ENCODE measurements around the gene LBHD2. TPM values are rescaled to one million over a fixed set of nuclear protein-coding genes. Genes with fewer than 3 reads are reported as not detected.

The LBHD2 gene
- total RNA-seq, 1 experiment from 2014 or later = not detected

GRCh38 chr14:103055695-103056094, 28.3 kb upstream of the LBHD2 start:
- Histone ChIP-seq H3K9me3 (ENCODE audit: control insufficient read depth, insufficient read depth, low read depth, low read length) (no peaks in the 10 kb centered on the region), H3K27ac (ENCODE audit: low read length) (peak overlapping the region; percentile 84), H3K4me1 (ENCODE audit: control insufficient read depth, insufficient read depth, low read length) (peaks cover 22% of the 10 kb centered on the region), H3K4me3 (ENCODE audit: low read depth in 2 of 2, low read length in 2 of 2) (peak overlapping the region; percentile 59 to 67), H3K36me3 (ENCODE audit: control insufficient read depth, insufficient read depth, low read length) (no peaks in the 10 kb centered on the region), H3K27me3 (ENCODE audit: control insufficient read depth, insufficient read depth, low read length) (no peaks in the 10 kb centered on the region)
- BruUV-seq (replicated peaks) = TSS peak; percentile 88
- intact Hi-C loops (cut with micrococcal nuclease; ENCODE audit: unreplicated experiment) (no loop called here), in situ Hi-C loops (cut with HindIII; ENCODE audit: low pct_unique_long_range_greater_than_20kb, low sequenced_read_pairs) (no loop called here)
- no peak for TF ChIP-seq TCF7L2 (IDR thresholded peaks at IDR 0.05; ENCODE audit: low read depth, low read length)
- TF ChIP-seq, protein P1, sequence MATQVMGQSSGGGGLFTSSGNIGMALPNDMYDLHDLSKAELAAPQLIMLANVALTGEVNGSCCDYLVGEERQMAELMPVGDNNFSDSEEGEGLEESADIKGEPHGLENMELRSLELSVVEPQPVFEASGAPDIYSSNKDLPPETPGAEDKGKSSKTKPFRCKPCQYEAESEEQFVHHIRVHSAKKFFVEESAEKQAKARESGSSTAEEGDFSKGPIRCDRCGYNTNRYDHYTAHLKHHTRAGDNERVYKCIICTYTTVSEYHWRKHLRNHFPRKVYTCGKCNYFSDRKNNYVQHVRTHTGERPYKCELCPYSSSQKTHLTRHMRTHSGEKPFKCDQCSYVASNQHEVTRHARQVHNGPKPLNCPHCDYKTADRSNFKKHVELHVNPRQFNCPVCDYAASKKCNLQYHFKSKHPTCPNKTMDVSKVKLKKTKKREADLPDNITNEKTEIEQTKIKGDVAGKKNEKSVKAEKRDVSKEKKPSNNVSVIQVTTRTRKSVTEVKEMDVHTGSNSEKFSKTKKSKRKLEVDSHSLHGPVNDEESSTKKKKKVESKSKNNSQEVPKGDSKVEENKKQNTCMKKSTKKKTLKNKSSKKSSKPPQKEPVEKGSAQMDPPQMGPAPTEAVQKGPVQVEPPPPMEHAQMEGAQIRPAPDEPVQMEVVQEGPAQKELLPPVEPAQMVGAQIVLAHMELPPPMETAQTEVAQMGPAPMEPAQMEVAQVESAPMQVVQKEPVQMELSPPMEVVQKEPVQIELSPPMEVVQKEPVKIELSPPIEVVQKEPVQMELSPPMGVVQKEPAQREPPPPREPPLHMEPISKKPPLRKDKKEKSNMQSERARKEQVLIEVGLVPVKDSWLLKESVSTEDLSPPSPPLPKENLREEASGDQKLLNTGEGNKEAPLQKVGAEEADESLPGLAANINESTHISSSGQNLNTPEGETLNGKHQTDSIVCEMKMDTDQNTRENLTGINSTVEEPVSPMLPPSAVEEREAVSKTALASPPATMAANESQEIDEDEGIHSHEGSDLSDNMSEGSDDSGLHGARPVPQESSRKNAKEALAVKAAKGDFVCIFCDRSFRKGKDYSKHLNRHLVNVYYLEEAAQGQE (IDR thresholded peaks at IDR 0.05; ENCODE audit: insufficient read depth in 1 of 2, low read depth in 2 of 2, low read length in 1 of 2) = no peak
- no peak for TF ChIP-seq POLR2AphosphoS5 (IDR thresholded peaks at IDR 0.05; ENCODE audit: low read depth, low read length)
- no peak for TF ChIP-seq SIN3A (IDR thresholded peaks at IDR 0.05; ENCODE audit: borderline replicate concordance, insufficient read depth, low read depth, low read length)
- no peak for TF ChIP-seq CTCF (IDR thresholded peaks at IDR 0.05)
- ChIA-PET CTCF (no interaction called here), POLR2A (no interaction called here)
- DNase-seq (ENCODE audit: low read depth, low spot score) (no peak), ATAC-seq (no peak)

GRCh38 chr14:103056322-103057027, 27.5 kb upstream of the LBHD2 start:
- peak; percentile 35 for ATAC-seq
- no peak for DNase-seq (ENCODE audit: low read depth, low spot score)
- CTCF ChIA-PET = no interaction called here

More at GRCh38 chr14:103056322-103057027, 27.5 kb upstream of the LBHD2 start:
- TF ChIP-seq SIN3A (IDR thresholded peaks at IDR 0.05; ENCODE audit: borderline replicate concordance, insufficient read depth, low read depth, low read length) (no peak), TCF7L2 (IDR thresholded peaks at IDR 0.05; ENCODE audit: low read depth, low read length) (no peak), CTCF (IDR thresholded peaks at IDR 0.05) (no peak), POLR2AphosphoS5 (IDR thresholded peaks at IDR 0.05; ENCODE audit: low read depth, low read length) (no peak)
- TF ChIP-seq, protein P1 (IDR thresholded peaks at IDR 0.05; ENCODE audit: insufficient read depth in 1 of 2, low read depth in 2 of 2, low read length in 1 of 2) = no peak
- intact Hi-C loops (cut with micrococcal nuclease; ENCODE audit: unreplicated experiment) = no loop called here
- Histone ChIP-seq H3K27me3 (ENCODE audit: control insufficient read depth, insufficient read depth, low read length) (no peaks in the 10 kb centered on the region), H3K4me3 (ENCODE audit: low read depth in 2 of 2, low read length in 2 of 2) (peak overlapping the region; percentile 59 to 67), H3K27ac (ENCODE audit: low read length) (peak overlapping the region; percentile 84), H3K36me3 (ENCODE audit: control insufficient read depth, insufficient read depth, low read length) (no peaks in the 10 kb centered on the region), H3K9me3 (ENCODE audit: control insufficient read depth, insufficient read depth, low read depth, low read length) (no peaks in the 10 kb centered on the region), H3K4me1 (ENCODE audit: control insufficient read depth, insufficient read depth, low read length) (peaks cover 22% of the 10 kb centered on the region)
- POLR2A ChIA-PET = interaction anchor here (0.6 kb wide), 1 partner anchor 23 kb away, joined by 3 read pairs; no protein-coding TSS in a partner anchor
- in situ Hi-C loops (cut with HindIII; ENCODE audit: low pct_unique_long_range_greater_than_20kb, low sequenced_read_pairs) = no loop called here
- no TSS peak for BruUV-seq (replicated peaks)

Measured in Panc1 (cell line).